Stimulated activated naive B cell treated with anti-CD40 and anti-IgM and Interleukin-4, amounts not matched to agents 10 μg/mL and 1 μg/mL and 100 μg/mL, for 72 hours (primary cell): ENCODE data around the gene TTYH1.

Source experiments
- ATAC-seq, 2 donors: fragments of 150-1000 bp; cut with Tn5 transposase; replicated peaks; 2 replicates each; pipeline ENCODE4 v1.10.0; 2021; ENCODE audit warnings: moderate library complexity in 1 of 2
- DNase-seq: peaks from one replicate; pipeline ENCODE4 v3.0.0; 2021
- H3K27ac Mint-ChIP-seq: one replicate; pipeline ENCODE4 v1.8.0; 2022; ENCODE audit warnings: mild to moderate bottlenecking, mixed read lengths
- H3K27me3 Mint-ChIP-seq, 2 donors: one replicate each; pipeline ENCODE4 v1.8.0; 2022; ENCODE audit warnings: mixed read lengths in 2 of 2
- H3K36me3 Mint-ChIP-seq, 2 donors: one replicate each; pipeline ENCODE4 v1.8.0; 2022; ENCODE audit warnings: mixed read lengths in 2 of 2, mild to moderate bottlenecking in 1 of 2
- H3K4me1 Mint-ChIP-seq, 2 donors: one replicate each; pipeline ENCODE4 v1.8.0; 2022; ENCODE audit warnings: mixed read lengths in 2 of 2, mild to moderate bottlenecking in 1 of 2
- H3K4me3 Mint-ChIP-seq, 2 donors: one replicate each; pipeline ENCODE4 v1.8.0; 2022; ENCODE audit warnings: mild to moderate bottlenecking in 2 of 2, mixed read lengths in 2 of 2, moderate library complexity in 1 of 2
- H3K9me3 Mint-ChIP-seq, 2 donors: one replicate each; pipeline ENCODE4 v1.8.0; 2022; ENCODE audit warnings: mixed read lengths in 2 of 2, mild to moderate bottlenecking in 1 of 2

The TTYH1 gene

GRCh38 chr19:54470991-54471782 is 55.9 kb downstream of the TTYH1 start:
- H3K9me3 Mint-ChIP-seq, result no peaks in the 10 kb centered on the region
- no peak for DNase-seq
- H3K27me3 Mint-ChIP-seq, result peaks cover 38 to 54% of the 10 kb centered on the region in 2 donors
- H3K27ac Mint-ChIP-seq, result peak overlapping the region; percentile 60
- no peaks in the 10 kb centered on the region for H3K36me3 Mint-ChIP-seq
- peak; percentile 58 to 63 for ATAC-seq
- H3K4me1 Mint-ChIP-seq, result peaks cover 21% of the 10 kb centered on the region in 2 donors
- peak overlapping the region; percentile 70 to 74 for H3K4me3 Mint-ChIP-seq

- Mint-ChIP-seq H3K9me3 (no peaks in the 10 kb centered on the region), H3K36me3 (no peaks in the 10 kb centered on the region), H3K4me1 (peaks cover 20 to 21% of the 10 kb centered on the region in 2 donors)
Observed at GRCh38 chr19:54473071-54473891, 58.0 kb downstream of the TTYH1 start, which contains the start of gene CDC42EP5. Gene CDC42EP5 (minus strand): TSS chr19:54473296. CDS start chr19:54465547, 7,749 bp downstream.

GRCh38 chr19:54473892-54474372 is 58.7 kb downstream of the TTYH1 start:
- no peak for ATAC-seq
- H3K27me3 Mint-ChIP-seq, result peaks cover 62 to 72% of the 10 kb centered on the region in 2 donors
- H3K9me3 Mint-ChIP-seq, result no peaks in the 10 kb centered on the region
- H3K4me3 Mint-ChIP-seq, result no peak overlapping the region
- no peak for DNase-seq
- peaks cover 20 to 21% of the 10 kb centered on the region in 2 donors for H3K4me1 Mint-ChIP-seq
- H3K36me3 Mint-ChIP-seq, result no peaks in the 10 kb centered on the region
- H3K27ac Mint-ChIP-seq, result no peak overlapping the region

More at GRCh38 chr19:54473071-54473891, 58.0 kb downstream of the TTYH1 start, which contains the start of gene CDC42EP5:
- Mint-ChIP-seq H3K4me3 (no peak within 1 kb of the TSS), H3K27me3 (peaks cover 58 to 71% of the 10 kb centered on the region in 2 donors), H3K27ac (no peak within 1 kb of the TSS)
- peak in 1 of 2 donors; percentile 62 for ATAC-seq
- no peak for DNase-seq

- Mint-ChIP-seq H3K9me3 (no peaks in the 10 kb centered on the region), H3K4me3 (no peak overlapping the region), H3K36me3 (no peaks in the 10 kb centered on the region), H3K27me3 (peaks cover 52 to 67% of the 10 kb centered on the region in 2 donors), H3K27ac (no peak overlapping the region), H3K4me1 (peaks cover 13 to 24% of the 10 kb centered on the region in 2 donors)
- no peak for ATAC-seq
- DNase-seq, result no peak
Observed at GRCh38 chr19:54475706-54476105, 60.4 kb downstream of the TTYH1 start.

- no peaks in the 10 kb centered on the region for H3K36me3 Mint-ChIP-seq
- H3K27ac Mint-ChIP-seq, result peak overlapping the region; percentile 56
- H3K4me1 Mint-ChIP-seq, result peaks cover 18 to 28% of the 10 kb centered on the region in 2 donors
- no peaks in the 10 kb centered on the region for H3K9me3 Mint-ChIP-seq
- ATAC-seq (no peak), DNase-seq (no peak)
- H3K27me3 Mint-ChIP-seq, result peaks cover 46 to 65% of the 10 kb centered on the region in 2 donors
- H3K4me3 Mint-ChIP-seq, result no peak overlapping the region
Observed at GRCh38 chr19:54477650-54478049, 62.4 kb downstream of the TTYH1 start.

- H3K36me3 Mint-ChIP-seq, result no peaks in the 10 kb centered on the region
- H3K27ac Mint-ChIP-seq, result no peak overlapping the region
- H3K9me3 Mint-ChIP-seq, result no peaks in the 10 kb centered on the region
- H3K4me1 Mint-ChIP-seq, result peaks cover 14 to 28% of the 10 kb centered on the region in 2 donors
- DNase-seq, result no peak
- H3K4me3 Mint-ChIP-seq, result no peak overlapping the region
- ATAC-seq, result peak; percentile 48 to 56
- H3K27me3 Mint-ChIP-seq, result peaks cover 42 to 63% of the 10 kb centered on the region in 2 donors
Observed at GRCh38 chr19:54478677-54479266, 63.5 kb downstream of the TTYH1 start.

GRCh38 chr19:54480051-54480450 is 64.8 kb downstream of the TTYH1 start:
- H3K4me3 Mint-ChIP-seq, result no peak overlapping the region
- peaks cover 44 to 65% of the 10 kb centered on the region in 2 donors for H3K27me3 Mint-ChIP-seq
- peaks cover 0 to 2% of the 10 kb centered on the region in 2 donors for H3K36me3 Mint-ChIP-seq
- peaks cover 15 to 30% of the 10 kb centered on the region in 2 donors for H3K4me1 Mint-ChIP-seq
- H3K27ac Mint-ChIP-seq, result no peak overlapping the region
- DNase-seq, result no peak
- no peaks in the 10 kb centered on the region for H3K9me3 Mint-ChIP-seq
- ATAC-seq, result no peak

- DNase-seq, result no peak
- H3K27me3 Mint-ChIP-seq, result peaks cover 46 to 70% of the 10 kb centered on the region in 2 donors
- no peak overlapping the region for H3K27ac Mint-ChIP-seq
Observed at GRCh38 chr19:54481326-54481930, 66.2 kb downstream of the TTYH1 start.

GRCh38 chr19:54482889-54483288 is 67.6 kb downstream of the TTYH1 start:
- no peak for DNase-seq
- H3K4me1 Mint-ChIP-seq, result peaks cover 17 to 39% of the 10 kb centered on the region in 2 donors
- ATAC-seq, result peak; percentile 64 to 65
- peaks cover 0 to 2% of the 10 kb centered on the region in 2 donors for H3K36me3 Mint-ChIP-seq
- no peaks in the 10 kb centered on the region for H3K9me3 Mint-ChIP-seq
- no peak overlapping the region for H3K27ac Mint-ChIP-seq
- H3K4me3 Mint-ChIP-seq, result no peak overlapping the region
- H3K27me3 Mint-ChIP-seq, result peaks cover 32 to 58% of the 10 kb centered on the region in 2 donors

More at GRCh38 chr19:54481326-54481930, 66.2 kb downstream of the TTYH1 start:
- peak; percentile 57 to 70 for ATAC-seq
- Mint-ChIP-seq H3K9me3 (no peaks in the 10 kb centered on the region), H3K36me3 (peaks cover 0 to 2% of the 10 kb centered on the region in 2 donors), H3K4me3 (no peak overlapping the region), H3K4me1 (peaks cover 17 to 39% of the 10 kb centered on the region in 2 donors)

GRCh38 chr19:54484451-54484850 is 69.2 kb downstream of the TTYH1 start:
- H3K27ac Mint-ChIP-seq, result peak overlapping the region; percentile 67
- no peak overlapping the region for H3K4me3 Mint-ChIP-seq
- DNase-seq (no peak), ATAC-seq (no peak)
- peaks cover 17 to 39% of the 10 kb centered on the region in 2 donors for H3K4me1 Mint-ChIP-seq
- peaks cover 0 to 2% of the 10 kb centered on the region in 2 donors for H3K36me3 Mint-ChIP-seq
- no peaks in the 10 kb centered on the region for H3K9me3 Mint-ChIP-seq
- peaks cover 26 to 52% of the 10 kb centered on the region in 2 donors for H3K27me3 Mint-ChIP-seq

GRCh38 chr19:54485851-54486250 is 70.6 kb downstream of the TTYH1 start:
- ATAC-seq, result no peak
- Mint-ChIP-seq H3K4me1 (peaks cover 20 to 36% of the 10 kb centered on the region in 2 donors), H3K36me3 (peaks cover 0 to 2% of the 10 kb centered on the region in 2 donors), H3K9me3 (no peaks in the 10 kb centered on the region), H3K27me3 (peaks cover 32 to 56% of the 10 kb centered on the region in 2 donors), H3K4me3 (no peak overlapping the region), H3K27ac (no peak overlapping the region)
- DNase-seq, result no peak
